GM12874 (cell line): ENCODE results near the gene EMILIN2.

Experiments used
- TF ChIP-seq, protein P1 (sequence below): IDR thresholded peaks from 2 replicates; pipeline ENCODE4 v1.5.1; 2011; ENCODE audit warnings: low read depth, mild to moderate bottlenecking, control low read depth, low read length, moderate library complexity; ENCODE audit not compliant: insufficient read depth

The EMILIN2 gene

DNA sequence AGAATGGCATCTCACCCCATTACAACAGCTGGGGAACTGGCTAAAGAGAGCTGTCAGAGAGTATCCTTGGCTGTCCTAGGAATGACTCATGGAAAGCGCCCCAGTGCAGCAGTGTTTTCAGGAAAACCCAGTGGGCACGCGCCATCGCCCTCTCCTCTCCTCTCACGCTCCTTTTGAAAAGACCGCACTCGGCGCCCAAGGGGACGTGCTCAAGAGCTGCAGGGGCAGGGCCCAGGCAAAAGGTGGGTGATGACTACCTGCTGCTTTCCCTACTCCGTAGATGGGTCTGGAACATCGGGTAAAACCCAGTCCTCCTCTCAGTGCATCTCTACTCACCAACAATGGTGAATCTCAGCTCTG is 68.1 kb downstream of the EMILIN2 start:
- TF ChIP-seq, protein P1, sequence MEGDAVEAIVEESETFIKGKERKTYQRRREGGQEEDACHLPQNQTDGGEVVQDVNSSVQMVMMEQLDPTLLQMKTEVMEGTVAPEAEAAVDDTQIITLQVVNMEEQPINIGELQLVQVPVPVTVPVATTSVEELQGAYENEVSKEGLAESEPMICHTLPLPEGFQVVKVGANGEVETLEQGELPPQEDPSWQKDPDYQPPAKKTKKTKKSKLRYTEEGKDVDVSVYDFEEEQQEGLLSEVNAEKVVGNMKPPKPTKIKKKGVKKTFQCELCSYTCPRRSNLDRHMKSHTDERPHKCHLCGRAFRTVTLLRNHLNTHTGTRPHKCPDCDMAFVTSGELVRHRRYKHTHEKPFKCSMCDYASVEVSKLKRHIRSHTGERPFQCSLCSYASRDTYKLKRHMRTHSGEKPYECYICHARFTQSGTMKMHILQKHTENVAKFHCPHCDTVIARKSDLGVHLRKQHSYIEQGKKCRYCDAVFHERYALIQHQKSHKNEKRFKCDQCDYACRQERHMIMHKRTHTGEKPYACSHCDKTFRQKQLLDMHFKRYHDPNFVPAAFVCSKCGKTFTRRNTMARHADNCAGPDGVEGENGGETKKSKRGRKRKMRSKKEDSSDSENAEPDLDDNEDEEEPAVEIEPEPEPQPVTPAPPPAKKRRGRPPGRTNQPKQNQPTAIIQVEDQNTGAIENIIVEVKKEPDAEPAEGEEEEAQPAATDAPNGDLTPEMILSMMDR = no peak

DNA sequence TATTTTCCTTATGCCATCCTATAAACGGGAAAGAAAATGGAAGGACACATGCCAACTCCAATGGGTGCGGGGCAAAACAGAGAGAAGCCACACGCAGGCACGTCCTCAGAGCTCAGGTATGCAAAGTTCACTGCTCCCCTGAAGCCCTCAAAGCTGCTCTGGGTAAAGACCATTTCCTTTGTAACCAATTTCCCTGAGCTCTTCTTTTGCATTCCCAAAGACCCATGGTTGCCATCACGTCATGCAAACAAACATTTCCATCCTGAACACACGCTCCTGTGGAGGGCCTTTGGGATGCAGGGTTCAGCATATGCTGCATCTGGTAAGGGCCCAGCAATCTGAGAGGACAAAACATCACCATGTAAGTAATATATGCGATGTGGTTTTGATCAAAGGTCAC is 69.4 kb downstream of the EMILIN2 start:
- TF ChIP-seq, protein P1 = no peak

DNA sequence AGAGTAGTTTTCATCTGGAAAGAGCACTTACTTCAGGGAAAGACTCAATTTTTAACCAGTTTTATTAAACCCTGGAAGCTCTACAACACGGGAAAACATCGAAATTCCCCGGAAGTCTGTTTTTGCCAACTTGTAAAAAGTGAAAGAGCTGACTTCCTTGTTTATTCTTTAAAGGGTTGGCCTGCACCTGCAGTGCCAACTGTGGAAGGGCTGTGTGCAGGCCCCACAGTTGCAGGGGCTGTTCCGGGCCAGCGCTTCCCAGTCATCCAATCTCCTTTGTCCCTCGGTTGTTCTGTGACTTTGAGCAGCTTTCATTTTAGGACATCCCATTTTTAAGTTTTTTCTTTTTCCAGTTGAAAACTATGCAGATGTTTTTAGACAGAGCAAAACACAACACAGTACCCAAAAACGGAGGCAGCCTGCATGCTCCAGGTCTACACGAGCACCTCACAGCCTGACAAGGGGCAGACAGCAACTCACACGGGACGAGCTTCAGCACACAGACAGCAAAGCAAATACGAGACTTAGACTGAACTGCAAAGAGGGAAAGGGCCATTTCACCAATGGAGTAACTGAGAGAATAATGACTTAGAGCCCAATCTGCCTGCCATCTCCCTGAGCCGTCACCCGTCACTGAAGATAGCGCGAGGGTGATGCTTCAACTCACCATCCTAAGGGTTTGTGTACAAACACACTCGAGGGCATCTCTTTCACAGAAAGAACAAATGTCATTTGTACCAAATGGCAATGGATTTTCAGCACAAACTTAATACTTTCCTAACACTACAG is 70.6 kb downstream of the EMILIN2 start:
- TF ChIP-seq, protein P1 = no peak

DNA sequence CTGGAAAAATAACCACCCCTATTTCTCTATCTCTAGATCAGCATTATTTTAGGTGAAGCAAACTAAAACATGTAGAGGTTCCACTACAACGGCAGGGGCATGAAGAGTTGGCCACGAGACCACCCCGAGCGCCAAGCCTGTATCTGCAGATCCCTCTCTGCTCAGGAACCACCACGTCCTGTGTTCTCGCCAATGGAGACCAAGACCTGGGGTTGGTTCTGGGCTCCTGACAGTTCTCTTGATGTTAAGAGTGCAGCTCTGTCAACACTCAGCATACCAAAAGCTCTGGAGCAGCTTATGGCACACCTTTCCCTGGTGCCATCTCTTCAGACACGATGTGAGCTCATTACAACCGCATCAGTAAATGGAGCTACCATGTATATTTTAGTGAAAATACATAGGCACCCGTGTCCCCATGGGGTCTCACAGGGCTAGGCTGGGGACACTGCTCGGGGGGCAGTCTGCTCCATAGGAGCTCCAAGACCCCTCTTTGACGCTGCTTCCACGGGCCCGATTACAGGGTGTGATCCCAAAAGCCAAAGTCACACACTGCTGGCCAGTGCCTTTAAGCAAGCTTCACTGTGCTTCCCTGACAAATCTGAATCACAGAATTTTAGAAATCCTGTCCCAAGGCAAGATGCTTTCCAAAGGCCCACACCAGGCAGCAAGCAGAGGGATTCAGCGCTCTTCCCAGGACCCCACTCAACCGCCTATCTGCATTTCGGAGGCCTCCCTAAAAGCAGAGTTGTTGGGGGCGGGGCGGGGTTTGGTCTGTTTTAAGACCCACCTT is 72.2 kb downstream of the EMILIN2 start:
- TF ChIP-seq, protein P1 = no peak

DNA sequence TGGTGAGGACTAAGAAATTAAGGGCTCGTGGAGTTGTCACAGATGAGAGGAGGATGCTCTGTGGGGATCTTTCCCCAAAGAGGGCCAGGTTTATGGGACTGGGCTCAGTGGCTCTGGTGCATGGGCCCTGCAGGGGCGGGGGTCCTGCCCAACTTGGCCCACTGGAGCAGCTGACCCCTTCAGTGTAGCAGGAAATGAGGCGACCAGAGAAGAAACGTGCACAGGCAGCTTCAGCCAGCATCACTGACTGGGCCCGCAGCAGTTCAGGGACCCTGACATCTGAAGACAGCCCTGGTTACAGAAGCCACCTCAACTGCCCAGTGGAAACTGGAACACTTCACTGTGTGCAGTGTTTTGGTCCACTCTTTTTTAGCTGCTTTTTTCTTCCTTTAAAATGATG is 72.8 kb downstream of the EMILIN2 start:
- TF ChIP-seq, protein P1 = no peak

DNA sequence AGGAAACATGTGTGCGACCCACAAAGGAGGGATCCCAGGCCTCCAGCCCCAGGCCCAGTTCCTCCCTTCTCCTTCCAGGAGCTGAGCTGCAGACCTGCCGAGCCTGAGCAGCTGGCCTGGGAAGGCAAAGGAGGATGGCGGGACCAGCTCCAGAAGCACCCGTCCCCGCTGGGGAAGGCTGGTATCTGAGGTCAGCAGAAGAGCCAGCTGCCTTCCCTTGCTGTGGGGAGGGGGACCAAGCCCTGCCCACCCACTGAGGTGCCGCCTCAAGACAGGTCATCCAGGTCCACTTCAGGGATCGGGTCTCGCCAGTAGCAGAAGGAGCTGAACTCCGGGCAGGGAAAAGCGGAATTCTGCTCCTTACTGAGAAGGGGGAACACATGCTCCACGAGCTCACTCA is 73.2 kb downstream of the EMILIN2 start:
- TF ChIP-seq, protein P1 = no peak

DNA sequence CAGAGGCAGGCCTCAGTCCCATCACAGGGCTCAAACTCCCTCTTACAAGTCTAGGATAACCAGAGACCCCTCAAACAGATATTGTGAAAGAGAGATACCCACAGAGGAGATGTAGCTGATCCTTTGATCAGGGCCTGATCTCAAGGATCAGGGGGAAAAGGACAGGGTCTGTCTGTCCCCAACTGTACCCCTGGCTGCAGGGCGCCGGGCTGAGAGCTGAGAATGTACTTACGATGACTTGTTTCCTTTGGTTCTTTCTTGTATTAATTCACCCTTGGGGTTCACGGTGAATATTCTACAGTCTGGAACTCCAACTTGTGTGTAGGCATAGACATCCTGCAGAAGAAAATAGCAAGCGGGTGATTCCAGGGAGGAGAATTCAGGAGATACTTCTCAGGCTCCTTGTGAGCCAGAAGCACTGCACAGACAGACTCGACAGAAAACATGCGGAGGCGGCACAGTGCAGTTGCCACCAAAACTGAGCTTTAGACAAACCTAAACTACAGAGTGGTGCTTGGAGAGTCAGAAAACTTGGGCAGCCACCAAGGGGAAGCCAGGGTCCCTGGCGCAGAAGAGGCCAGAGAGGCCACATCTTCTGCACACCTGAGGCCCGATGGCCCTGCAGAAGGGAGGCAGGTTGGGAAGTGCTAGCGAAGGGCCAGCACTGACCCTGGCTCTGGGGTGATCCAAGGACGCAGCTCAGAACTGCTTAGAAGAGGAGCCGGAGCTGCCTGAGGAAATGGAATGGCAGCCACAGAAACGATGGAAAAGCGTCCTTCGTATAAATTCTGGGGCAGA is 73.9 kb downstream of the EMILIN2 start:
- TF ChIP-seq, protein P1 = no peak
